Gastrocnemius medialis (tissue), 4 donors: Measurements from ENCODE around the gene TEX264. TPM values are rescaled to one million over a fixed set of nuclear protein-coding genes. Genes with fewer than 3 reads are reported as not detected.

Experiments
- ATAC-seq, 2 donors: fragments of 150-250 bp; one replicate each; pipeline ENCODE4 v1.9.1; 2016
- DNase-seq, 2 donors: peaks; one replicate each; pipeline ENCODE4 v3.0.0-alpha.2; 2019
- H3K27ac ChIP-seq, 4 donors: fragments of 200-600 bp; sonication (generic); 1 replicate in 1 of 4; 2 replicates in 3 of 4; pipeline ENCODE4 v1.5.1; 2016 to 2018; ENCODE audit warnings: mild to moderate bottlenecking in 2 of 4, moderate library complexity in 1 of 4
- H3K27me3 ChIP-seq, 3 donors: fragments of 200-600 bp; sonication (generic) in 2 of 3; 1 replicate in 1 of 3; 2 replicates in 2 of 3; pipeline versions ENCODE4 v1.5.1 to v1.6.0; 2016 to 2019; ENCODE audit warnings: mild to moderate bottlenecking in 1 of 3, moderate library complexity in 1 of 3
- H3K36me3 ChIP-seq, 2 donors: fragments of 200-600 bp; sonication (generic) in 1 of 2; one replicate each; pipeline ENCODE4 v1.5.1; 2017 to 2018
- H3K4me1 ChIP-seq, 2 donors: fragments of 200-600 bp; sonication (generic) in 1 of 2; one replicate each; pipeline ENCODE4 v1.5.1; 2016 to 2017; ENCODE audit warnings: mild to moderate bottlenecking in 2 of 2
- H3K4me3 ChIP-seq, 4 donors: fragments of 200-600 bp; sonication (generic) in 3 of 4; 1 replicate in 1 of 4; 2 replicates in 3 of 4; pipeline ENCODE4 v1.5.1; 2016 to 2019; ENCODE audit warnings: mild to moderate bottlenecking in 2 of 4
- H3K9me3 ChIP-seq, 3 donors: fragments of 200-600 bp; sonication (generic) in 2 of 3; 1 replicate in 1 of 3; 2 replicates in 2 of 3; pipeline ENCODE4 v1.5.1; 2016 to 2019
- CTCF ChIP-seq, 5 experiments: fragments of 450-650 bp in 3 of 5; fragments of 200-600 bp in 2 of 5; sonication (generic) in 2 of 5; IDR thresholded peaks in 4 of 5; conservative IDR thresholded peaks in 1 of 5; 1 replicate in 4 of 5; 2 replicates in 1 of 5; pipeline ENCODE4 v1.5.1; 2016 to 2019; ENCODE audit warnings: antibody characterized with exemption in 5 of 5, mild to moderate bottlenecking in 3 of 5, moderate library complexity in 3 of 5
- POLR2A ChIP-seq, 2 donors: fragments of 450-650 bp; IDR thresholded peaks; one replicate each; pipeline ENCODE4 v1.6.1; 2017; ENCODE audit warnings: antibody characterized with exemption in 2 of 2, mild to moderate bottlenecking in 2 of 2, moderate library complexity in 2 of 2
- in situ Hi-C, 4 donors: fragments of 200-750 bp; cut with MboI; loops; one replicate each; pipeline versions ENCODE4 v1.15.0 to v1.8.0; 2017; ENCODE audit warnings: low sequenced_read_pairs in 4 of 4
- intact Hi-C: fragments of 100-400 bp; cut with DNase I; formaldehyde crosslinking; loops from one replicate; pipeline ENCODE4 v1.15.1; 2023; ENCODE audit warnings: low total_unique reads
- total RNA-seq, 4 donors: library from RNA; depleted of rRNA; stranded (reverse); fragments of >200 nt; gene quantifications; one replicate each; pipeline versions ENCODE4 v1.1.0 to v1.2.3, GENCODE V29; 2016

TEX264 gene
- total RNA-seq, 4 donors from 2014 or later, result 43.9 to 83.5 (median 54.3) TPM

- ATAC-seq, result peak; percentile 57 to 58
- TF ChIP-seq CTCF (IDR thresholded peaks at IDR 0.05 in 4 of 5, conservative IDR thresholded peaks at IDR 0.05 in 1 of 5), result no peak
- peaks cover 0 to 3% of the 10 kb centered on the region in 2 donors for H3K36me3 ChIP-seq
Observed at GRCh38 chr3:51706788-51707731, 36.0 kb downstream of the TEX264 start, which contains the start of gene GRM2. Gene GRM2, plus strand, starts transcription at chr3:51707068. Its CDS starts 1,916 bp downstream, at chr3:51708984.

GRCh38 chr3:51708216-51708845 lies 37.3 kb downstream of the TEX264 start:
- DNase-seq (no peak), ATAC-seq (no peak)
- no peak for TF ChIP-seq POLR2A (IDR thresholded peaks at IDR 0.05)
- TF ChIP-seq CTCF (IDR thresholded peaks at IDR 0.05 in 4 of 5, conservative IDR thresholded peaks at IDR 0.05 in 1 of 5), result no peak
- Histone ChIP-seq H3K4me3 (no peak overlapping the region), H3K27me3 (no peaks in the 10 kb centered on the region), H3K36me3 (no peaks in the 10 kb centered on the region), H3K9me3 (no peaks in the 10 kb centered on the region), H3K27ac (no peak overlapping the region), H3K4me1 (no peaks in the 10 kb centered on the region)
- intact Hi-C loops, result no loop called here
- in situ Hi-C loops, result no loop called here

More at GRCh38 chr3:51706788-51707731, 36.0 kb downstream of the TEX264 start, which contains the start of gene GRM2:
- peak; percentile 27 to 29 for DNase-seq
- Histone ChIP-seq H3K27me3 (no peaks in the 10 kb centered on the region), H3K27ac (no peak within 1 kb of the TSS), H3K4me3 (no peak within 1 kb of the TSS), H3K4me1 (no peaks in the 10 kb centered on the region), H3K9me3 (no peaks in the 10 kb centered on the region)
- intact Hi-C loops, result no loop called here
- in situ Hi-C loops, result no loop called here

- Histone ChIP-seq H3K4me3 (no peak overlapping the region), H3K27ac (no peak overlapping the region), H3K9me3 (no peaks in the 10 kb centered on the region), H3K4me1 (no peaks in the 10 kb centered on the region), H3K27me3 (no peaks in the 10 kb centered on the region), H3K36me3 (no peaks in the 10 kb centered on the region)
- ATAC-seq (no peak), DNase-seq (peak in 1 of 2 donors; percentile 10)
- in situ Hi-C loops (no loop called here), intact Hi-C loops (no loop called here)
- TF ChIP-seq POLR2A (IDR thresholded peaks at IDR 0.05) (no peak), CTCF (IDR thresholded peaks at IDR 0.05 in 4 of 5, conservative IDR thresholded peaks at IDR 0.05 in 1 of 5) (no peak)
Observed at GRCh38 chr3:51709004-51709420, 38.0 kb downstream of the TEX264 start.

GRCh38 chr3:51709675-51710074 lies 38.6 kb downstream of the TEX264 start:
- H3K36me3 ChIP-seq, result no peaks in the 10 kb centered on the region
- no peaks in the 10 kb centered on the region for H3K4me1 ChIP-seq
- H3K9me3 ChIP-seq, result no peaks in the 10 kb centered on the region
- ATAC-seq (no peak), DNase-seq (no peak)
- no peak overlapping the region for H3K4me3 ChIP-seq
- no peaks in the 10 kb centered on the region for H3K27me3 ChIP-seq
- TF ChIP-seq CTCF (IDR thresholded peaks at IDR 0.05 in 4 of 5, conservative IDR thresholded peaks at IDR 0.05 in 1 of 5) (no peak), POLR2A (IDR thresholded peaks at IDR 0.05) (no peak)
- intact Hi-C loops (no loop called here), in situ Hi-C loops (no loop called here)
- no peak overlapping the region for H3K27ac ChIP-seq
